ENCODE measurements around the gene NHLRC4. TPM values are rescaled to one million over a fixed set of nuclear protein-coding genes. Genes with fewer than 3 reads are reported as not detected.

Gene NHLRC4
- total RNA-seq, 1 experiment from 2014 or later, result 4.0 TPM

- no peaks in the 10 kb centered on the region for H3K9me3 ChIP-seq (ENCODE audit: control insufficient read depth, insufficient read depth, low read depth, low read length)
- DNase-seq (ENCODE audit: low read depth, low spot score) (no peak), ATAC-seq (no peak)
- H3K27me3 ChIP-seq (ENCODE audit: control insufficient read depth, insufficient read depth, low read length), result no peaks in the 10 kb centered on the region
- H3K27ac ChIP-seq (ENCODE audit: low read length), result no peak overlapping the region
- POLR2A ChIA-PET, result no interaction called here
- intact Hi-C loops (cut with micrococcal nuclease; ENCODE audit: unreplicated experiment) (no loop called here), in situ Hi-C loops (cut with HindIII; ENCODE audit: low pct_unique_long_range_greater_than_20kb, low sequenced_read_pairs) (no loop called here)
- no peaks in the 10 kb centered on the region for H3K36me3 ChIP-seq (ENCODE audit: control insufficient read depth, insufficient read depth, low read length)
- no peak overlapping the region for H3K4me3 ChIP-seq (ENCODE audit: low read depth in 2 of 2, low read length in 2 of 2)
- TF ChIP-seq POLR2AphosphoS5 (IDR thresholded peaks at IDR 0.05; ENCODE audit: low read depth, low read length), result 0 out of 2 replicates have a peak, but pooled peaks have one; percentile 32
- TF ChIP-seq TCF7L2 (IDR thresholded peaks at IDR 0.05; ENCODE audit: low read depth, low read length), result no peak
- H3K4me1 ChIP-seq (ENCODE audit: control insufficient read depth, insufficient read depth, low read length), result peaks cover 7% of the 10 kb centered on the region; the same call in 1 of the 2 replicates
- no TSS peak for BruUV-seq (replicated peaks)
- CTCF ChIA-PET, result interaction anchor here (0.6 kb wide), 1 partner anchor 127 kb away, joined by 4 read pairs; no protein-coding TSS in a partner anchor
Measured at GRCh38 chr16:519425-519824, 47.4 kb upstream of the NHLRC4 start.

GRCh38 chr16:519841-520687 lies 46.7 kb upstream of the NHLRC4 start:
- no TSS peak for BruUV-seq (replicated peaks)
- H3K4me3 ChIP-seq (ENCODE audit: low read depth in 2 of 2, low read length in 2 of 2), result no peak overlapping the region
- no peaks in the 10 kb centered on the region for H3K36me3 ChIP-seq (ENCODE audit: control insufficient read depth, insufficient read depth, low read length)
- ATAC-seq (no peak), DNase-seq (ENCODE audit: low read depth, low spot score) (no peak)
- intact Hi-C loops (cut with micrococcal nuclease; ENCODE audit: unreplicated experiment) (no loop called here), in situ Hi-C loops (cut with HindIII; ENCODE audit: low pct_unique_long_range_greater_than_20kb, low sequenced_read_pairs) (no loop called here)
- H3K9me3 ChIP-seq (ENCODE audit: control insufficient read depth, insufficient read depth, low read depth, low read length), result no peaks in the 10 kb centered on the region
- peaks cover 12% of the 10 kb centered on the region for H3K4me1 ChIP-seq (ENCODE audit: control insufficient read depth, insufficient read depth, low read length)
- POLR2A ChIA-PET, result no interaction called here
- CTCF ChIA-PET, result interaction anchor here (0.6 kb wide), 1 partner anchor 128 kb away, joined by 4 read pairs; no protein-coding TSS in a partner anchor
- no peak overlapping the region for H3K27ac ChIP-seq (ENCODE audit: low read length)
- H3K27me3 ChIP-seq (ENCODE audit: control insufficient read depth, insufficient read depth, low read length), result no peaks in the 10 kb centered on the region
- TF ChIP-seq TCF7L2 (IDR thresholded peaks at IDR 0.05; ENCODE audit: low read depth, low read length), result no peak
- no peak for TF ChIP-seq CTCF (IDR thresholded peaks at IDR 0.05)
- TF ChIP-seq SIN3A (IDR thresholded peaks at IDR 0.05; ENCODE audit: borderline replicate concordance, insufficient read depth, low read depth, low read length), result no peak
- TF ChIP-seq POLR2AphosphoS5 (IDR thresholded peaks at IDR 0.05; ENCODE audit: low read depth, low read length), result no peak
- no peak for TF ChIP-seq REST (IDR thresholded peaks at IDR 0.05; ENCODE audit: insufficient read depth in 1 of 2, low read depth in 2 of 2, low read length in 1 of 2)

- TF ChIP-seq TCF7L2 (IDR thresholded peaks at IDR 0.05; ENCODE audit: low read depth, low read length), result no peak
- TF ChIP-seq SIN3A (IDR thresholded peaks at IDR 0.05; ENCODE audit: borderline replicate concordance, insufficient read depth, low read depth, low read length), result no peak
- no peak for TF ChIP-seq CTCF (IDR thresholded peaks at IDR 0.05)
- TF ChIP-seq REST (IDR thresholded peaks at IDR 0.05; ENCODE audit: insufficient read depth in 1 of 2, low read depth in 2 of 2, low read length in 1 of 2), result no peak
- no peak; the same call in 1 of the 2 replicates for TF ChIP-seq POLR2AphosphoS5 (IDR thresholded peaks at IDR 0.05; ENCODE audit: low read depth, low read length)
- H3K9me3 ChIP-seq (ENCODE audit: control insufficient read depth, insufficient read depth, low read depth, low read length), result no peaks in the 10 kb centered on the region
- H3K27ac ChIP-seq (ENCODE audit: low read length), result no peak overlapping the region
- in situ Hi-C loops (cut with HindIII; ENCODE audit: low pct_unique_long_range_greater_than_20kb, low sequenced_read_pairs) (no loop called here), intact Hi-C loops (cut with micrococcal nuclease; ENCODE audit: unreplicated experiment) (no loop called here)
- POLR2A ChIA-PET, result no interaction called here
- ATAC-seq (no peak), DNase-seq (ENCODE audit: low read depth, low spot score) (no peak)
- CTCF ChIA-PET, result no interaction called here
- no peaks in the 10 kb centered on the region for H3K27me3 ChIP-seq (ENCODE audit: control insufficient read depth, insufficient read depth, low read length)
- no peak overlapping the region for H3K4me3 ChIP-seq (ENCODE audit: low read depth in 2 of 2, low read length in 2 of 2)
- H3K4me1 ChIP-seq (ENCODE audit: control insufficient read depth, insufficient read depth, low read length), result peaks cover 20% of the 10 kb centered on the region
- H3K36me3 ChIP-seq (ENCODE audit: control insufficient read depth, insufficient read depth, low read length), result no peaks in the 10 kb centered on the region
- BruUV-seq (replicated peaks), result TSS peak; percentile 86
Measured at GRCh38 chr16:520847-521246, 46.0 kb upstream of the NHLRC4 start.
